K562 (cell line): ENCODE data around the gene CNTD1. TPM values are rescaled to one million over a fixed set of nuclear protein-coding genes. Genes with fewer than 3 reads are reported as not detected.

Experiments
- ARNT ChIP-seq, 2 experiments: fragments of 450-650 bp; IDR thresholded peaks; 2 replicates each; pipeline ENCODE4 v1.6.1; 2016; ENCODE audit warnings: mild to moderate bottlenecking in 1 of 2
- E2F8 ChIP-seq: fragments of 450-650 bp; IDR thresholded peaks from 2 replicates; pipeline ENCODE4 v1.7.1; 2018; ENCODE audit warnings: mild to moderate bottlenecking, low read depth; ENCODE audit not compliant: partially characterized antibody
- ELF1 ChIP-seq: fragments of 200-800 bp; sonication (Bioruptor generic); IDR thresholded peaks from 2 replicates; pipeline ENCODE4 v1.6.1; 2016; ENCODE audit warnings: missing genetic modification characterization, missing compliant biosample characterization
- GTF2F1 ChIP-seq: IDR thresholded peaks from 2 replicates; pipeline ENCODE4 v1.6.1; 2011; ENCODE audit warnings: low read depth, low read length, improper control_type of control experiment
- HDAC6 ChIP-seq: IDR thresholded peaks from 2 replicates; pipeline ENCODE4 v1.6.1; 2012; ENCODE audit warnings: low read depth, mild to moderate bottlenecking, control low read depth, inconsistent platforms, low read length, moderate library complexity
- HDGF ChIP-seq: fragments of 450-650 bp; IDR thresholded peaks from 2 replicates; pipeline ENCODE4 v1.6.1; 2016
- HINFP ChIP-seq: fragments of 450-650 bp; conservative IDR thresholded peaks from 2 replicates; pipeline ENCODE4 v1.6.1; 2016; ENCODE audit warnings: missing genetic modification characterization, low read depth, mild to moderate bottlenecking, control low read depth, missing compliant biosample characterization
- HMGN3 ChIP-seq: IDR thresholded peaks from 2 replicates; pipeline ENCODE4 v1.6.1; 2011; ENCODE audit warnings: borderline replicate concordance, low read depth, mild to moderate bottlenecking, mixed read lengths, low read length; ENCODE audit not compliant: insufficient read length; ENCODE audit errors: extremely low read depth
- NCOA6 ChIP-seq: fragments of 450-650 bp; IDR thresholded peaks from 2 replicates; pipeline ENCODE4 v1.6.1; 2017; ENCODE audit warnings: mild to moderate bottlenecking
- POLR2AphosphoS5 ChIP-seq: IDR thresholded peaks from 2 replicates; pipeline ENCODE4 v1.6.1; 2011; ENCODE audit warnings: mild to moderate bottlenecking, low read depth, low read length, moderate library complexity; ENCODE audit not compliant: control insufficient read depth, insufficient read depth
- ZBED1 ChIP-seq: IDR thresholded peaks from 2 replicates; pipeline ENCODE4 v1.6.1; 2014
- ZNF778 ChIP-seq: fragments of 450-650 bp; formaldehyde crosslinking; IDR thresholded peaks from 2 replicates; pipeline ENCODE4 v1.4.0; 2020; ENCODE audit warnings: mild to moderate bottlenecking, moderate library complexity
- polyA plus RNA-seq, 8 experiments: library from polyadenylated mRNA; depleted of rRNA in 4 of 8; stranded (reverse) in 5 of 8; unstranded in 3 of 8; fragments of >200 nt; fragmentation: Nextera tagmentation in 2 of 8; fragmentation: Illumina TruSeq in 1 of 8; extraction: Ambion mirVana in 2 of 8; extraction: Trizol in 1 of 8; gene quantifications; 2 replicates each; pipeline versions ENCODE4 v1.2.1 to v1.2.3, GENCODE V29; 2011 to 2014; ENCODE audit warnings: inconsistent platforms in 1 of 8, missing spikeins in 1 of 8
- total RNA-seq, 7 experiments: library from RNA; depleted of rRNA in 6 of 7; stranded (reverse); fragments of >200 nt in 6 of 7; fragmentation: Illumina TruSeq in 2 of 7; extraction: Trizol in 2 of 7; gene quantifications; 2 replicates each; pipeline versions ENCODE4 v1.2.1 to v1.2.3, GENCODE V29; 2011 to 2021; ENCODE audit warnings: low replicate concordance in 1 of 7
- TF ChIP-seq, protein P1 (sequence below): IDR thresholded peaks from 2 replicates; pipeline ENCODE4 v1.6.1; 2014; ENCODE audit warnings: antibody characterized with exemption
- TF ChIP-seq, protein P2 (sequence below), 2 experiments: fragments of 450-650 bp in 1 of 2; IDR thresholded peaks; 2 replicates each; pipeline ENCODE4 v1.6.1; 2011 to 2017; ENCODE audit warnings: low read depth in 2 of 2, antibody characterized with exemption in 1 of 2, borderline replicate concordance in 1 of 2, low read length in 1 of 2, mild to moderate bottlenecking in 1 of 2, mixed read lengths in 1 of 2; ENCODE audit not compliant: control insufficient read depth in 1 of 2

CNTD1 gene
- total and polyA plus RNA-seq, 9 of the 15 experiments (the other 6 are each of a cell fraction or from before 2014, with no cell fraction given): 0.12 to 0.86 (median 0.41) TPM; not detected in 1

- TF ChIP-seq HINFP (tag) (peak; percentile 91), HDAC6 (no peak), HMGN3 (peak; percentile 70), NCOA6 (0 out of 2 replicates have a peak, but pooled peaks have one; percentile 11), E2F8 (peak; percentile 63), HDGF (0 out of 2 replicates have a peak, but pooled peaks have one; percentile 60), ARNT (IDR thresholded peaks at IDR 0.05) (peak; percentile 70; a peak in 2 of 4 replicates), ZBED1 (peak; percentile 79; the same call in 1 of the 2 replicates), GTF2F1 (0 out of 2 replicates have a peak, but pooled peaks have one; percentile 13), POLR2AphosphoS5 (peak; percentile 92), ZNF778 (CRISPR knock-in tag) (no peak), ELF1 (no peak)
- TF ChIP-seq, protein P1, sequence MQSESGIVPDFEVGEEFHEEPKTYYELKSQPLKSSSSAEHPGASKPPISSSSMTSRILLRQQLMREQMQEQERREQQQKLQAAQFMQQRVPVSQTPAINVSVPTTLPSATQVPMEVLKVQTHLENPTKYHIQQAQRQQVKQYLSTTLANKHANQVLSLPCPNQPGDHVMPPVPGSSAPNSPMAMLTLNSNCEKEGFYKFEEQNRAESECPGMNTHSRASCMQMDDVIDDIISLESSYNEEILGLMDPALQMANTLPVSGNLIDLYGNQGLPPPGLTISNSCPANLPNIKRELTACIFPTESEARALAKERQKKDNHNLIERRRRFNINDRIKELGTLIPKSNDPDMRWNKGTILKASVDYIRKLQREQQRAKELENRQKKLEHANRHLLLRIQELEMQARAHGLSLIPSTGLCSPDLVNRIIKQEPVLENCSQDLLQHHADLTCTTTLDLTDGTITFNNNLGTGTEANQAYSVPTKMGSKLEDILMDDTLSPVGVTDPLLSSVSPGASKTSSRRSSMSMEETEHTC: 0 out of 2 replicates have a peak, but pooled peaks have one; percentile 28
- TF ChIP-seq, protein P2, sequence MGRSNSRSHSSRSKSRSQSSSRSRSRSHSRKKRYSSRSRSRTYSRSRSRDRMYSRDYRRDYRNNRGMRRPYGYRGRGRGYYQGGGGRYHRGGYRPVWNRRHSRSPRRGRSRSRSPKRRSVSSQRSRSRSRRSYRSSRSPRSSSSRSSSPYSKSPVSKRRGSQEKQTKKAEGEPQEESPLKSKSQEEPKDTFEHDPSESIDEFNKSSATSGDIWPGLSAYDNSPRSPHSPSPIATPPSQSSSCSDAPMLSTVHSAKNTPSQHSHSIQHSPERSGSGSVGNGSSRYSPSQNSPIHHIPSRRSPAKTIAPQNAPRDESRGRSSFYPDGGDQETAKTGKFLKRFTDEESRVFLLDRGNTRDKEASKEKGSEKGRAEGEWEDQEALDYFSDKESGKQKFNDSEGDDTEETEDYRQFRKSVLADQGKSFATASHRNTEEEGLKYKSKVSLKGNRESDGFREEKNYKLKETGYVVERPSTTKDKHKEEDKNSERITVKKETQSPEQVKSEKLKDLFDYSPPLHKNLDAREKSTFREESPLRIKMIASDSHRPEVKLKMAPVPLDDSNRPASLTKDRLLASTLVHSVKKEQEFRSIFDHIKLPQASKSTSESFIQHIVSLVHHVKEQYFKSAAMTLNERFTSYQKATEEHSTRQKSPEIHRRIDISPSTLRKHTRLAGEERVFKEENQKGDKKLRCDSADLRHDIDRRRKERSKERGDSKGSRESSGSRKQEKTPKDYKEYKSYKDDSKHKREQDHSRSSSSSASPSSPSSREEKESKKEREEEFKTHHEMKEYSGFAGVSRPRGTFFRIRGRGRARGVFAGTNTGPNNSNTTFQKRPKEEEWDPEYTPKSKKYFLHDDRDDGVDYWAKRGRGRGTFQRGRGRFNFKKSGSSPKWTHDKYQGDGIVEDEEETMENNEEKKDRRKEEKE (IDR thresholded peaks at IDR 0.05; ENCODE audit: borderline replicate concordance in 1 of 2, control insufficient read depth in 1 of 2, low read depth in 2 of 2, low read length in 1 of 2): 0 out of 4 replicates have a peak, but pooled peaks of 1 of the 2 experiments have one; percentile 72
These were observed 18.5 kb upstream of the CNTD1 start, which contains the start of gene WNK4 (continued) for GRCh38 chr17:42779936-42780850.
